GM12865 (cell line): ENCODE results near the gene GABPB2.

Source experiments
- DNase-seq: peaks from one replicate; pipeline ENCODE4 v3.0.0; 2010; ENCODE audit warnings: low read depth
- H3K4me3 ChIP-seq: 2 replicates; pipeline ENCODE4 v1.5.1; 2011; ENCODE audit warnings: mild to moderate bottlenecking, low read depth, low read length, control low read depth
- CTCF ChIP-seq: IDR thresholded peaks from 2 replicates; pipeline ENCODE4 v1.5.1; 2011; ENCODE audit warnings: low read length, control low read depth, low read depth, inconsistent platforms; ENCODE audit not compliant: insufficient read depth; ENCODE audit errors: missing control alignments

Gene GABPB2

GRCh38 chr1:151137789-151138188, 67.2 kb downstream of the GABPB2 start:
- no peak for TF ChIP-seq CTCF
- H3K4me3 ChIP-seq: no peak overlapping the region
- DNase-seq: no peak

GRCh38 chr1:151142411-151143056, 72.0 kb downstream of the GABPB2 start:
- no peak for DNase-seq
- H3K4me3 ChIP-seq: no peak overlapping the region
- no peak for TF ChIP-seq CTCF

- no peak overlapping the region for H3K4me3 ChIP-seq
- DNase-seq: no peak
- no peak for TF ChIP-seq CTCF
Observed at GRCh38 chr1:151143057-151143435, 72.5 kb downstream of the GABPB2 start.

- DNase-seq: no peak
- no peak for TF ChIP-seq CTCF
- no peak overlapping the region for H3K4me3 ChIP-seq
Observed at GRCh38 chr1:151143986-151144385, 73.4 kb downstream of the GABPB2 start.

- DNase-seq: no peak
- H3K4me3 ChIP-seq: no peak overlapping the region
- no peak for TF ChIP-seq CTCF
Observed at GRCh38 chr1:151144474-151145303, 74.1 kb downstream of the GABPB2 start.

- no peak for TF ChIP-seq CTCF
- peak overlapping the region; percentile 55; the same call in 1 of the 2 replicates for H3K4me3 ChIP-seq
- DNase-seq: no peak
Observed at GRCh38 chr1:151145304-151146071, 74.9 kb downstream of the GABPB2 start.
